Heart left ventricle (tissue), 13 donors: ENCODE measurements around the gene SAMD9.
"Not testable (repeated sequence)": the region's sequence is repeated elsewhere in the genome, so short reads cannot be mapped to it uniquely, and the experiment has no call there.

Source experiments
- POLR2A ChIP-seq, 2 donors: fragments of 450-650 bp; IDR thresholded peaks; one replicate each; pipeline ENCODE4 v1.6.1; 2017; ENCODE audit warnings: antibody characterized with exemption in 2 of 2, mild to moderate bottlenecking in 2 of 2, moderate library complexity in 2 of 2
- TF ChIP-seq, protein P1 (sequence below), 12 donors: fragments of 200-600 bp; sonication (generic) in 4 of 12; IDR thresholded peaks; one replicate each; pipeline versions ENCODE4 v1.5.0 to v1.8.0; 2018 to 2022; ENCODE audit warnings: antibody characterized with exemption in 12 of 12, mild to moderate bottlenecking in 5 of 12
- donor health status: ischemic (EF 13 %, LVEDD 7.1; RV severe dilation, severe dysfunction).
- donor health status: DM: no; HTN: yes; CAD: no.
- donor health status: DM: no; HTN: no; CAD: no.
- donor health status: ischemic (EF 25% LVEDD 6.9; RV normal size, moderate dysfunction).
- donor health status: ischemic (EF 25% LVEDD 5.7; RV mildly dilated, moderate dysfunction).
- donor health status: ischemic (EF 35%, LVEDD 5.7; RV mildly dilated, moderate dysfunction).
- donor health status: nonischemic (EF 11% LVEDD 7.7; RV severe dilation, severe dysfunction).
- donor health status: DM: yes; HTN: yes; CAD: no.
- donor health status: PGD.
- donor health status: ischemic (EF 29% LVEDD 5.4; RV normal size, mild dysfunction).
- donor health status: nonischemic (EF 23%, LVEDD 6.1; RV moderate dilation, normal function).

DNA sequence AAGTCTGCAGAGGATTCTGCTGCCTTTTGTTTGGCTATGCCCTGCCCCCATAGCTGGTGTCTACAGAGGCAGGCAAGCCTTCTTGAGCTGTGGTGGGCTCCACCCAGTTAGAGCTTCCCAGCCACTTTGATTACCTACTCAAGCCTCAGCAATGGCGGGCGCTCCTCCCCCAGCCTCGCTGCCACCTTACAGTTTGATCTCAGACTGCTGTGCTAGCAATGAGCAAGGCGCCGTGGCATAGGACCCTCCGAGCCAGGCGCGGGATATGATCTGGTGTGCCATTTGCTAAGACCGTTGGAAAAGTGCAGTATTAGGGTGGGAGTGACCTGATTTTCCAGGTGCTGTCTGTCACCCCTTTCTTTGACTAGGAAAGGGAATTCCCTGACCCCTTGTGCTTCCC lies 44.4 kb downstream of the SAMD9 start:
- TF ChIP-seq, protein P1, sequence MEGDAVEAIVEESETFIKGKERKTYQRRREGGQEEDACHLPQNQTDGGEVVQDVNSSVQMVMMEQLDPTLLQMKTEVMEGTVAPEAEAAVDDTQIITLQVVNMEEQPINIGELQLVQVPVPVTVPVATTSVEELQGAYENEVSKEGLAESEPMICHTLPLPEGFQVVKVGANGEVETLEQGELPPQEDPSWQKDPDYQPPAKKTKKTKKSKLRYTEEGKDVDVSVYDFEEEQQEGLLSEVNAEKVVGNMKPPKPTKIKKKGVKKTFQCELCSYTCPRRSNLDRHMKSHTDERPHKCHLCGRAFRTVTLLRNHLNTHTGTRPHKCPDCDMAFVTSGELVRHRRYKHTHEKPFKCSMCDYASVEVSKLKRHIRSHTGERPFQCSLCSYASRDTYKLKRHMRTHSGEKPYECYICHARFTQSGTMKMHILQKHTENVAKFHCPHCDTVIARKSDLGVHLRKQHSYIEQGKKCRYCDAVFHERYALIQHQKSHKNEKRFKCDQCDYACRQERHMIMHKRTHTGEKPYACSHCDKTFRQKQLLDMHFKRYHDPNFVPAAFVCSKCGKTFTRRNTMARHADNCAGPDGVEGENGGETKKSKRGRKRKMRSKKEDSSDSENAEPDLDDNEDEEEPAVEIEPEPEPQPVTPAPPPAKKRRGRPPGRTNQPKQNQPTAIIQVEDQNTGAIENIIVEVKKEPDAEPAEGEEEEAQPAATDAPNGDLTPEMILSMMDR (IDR thresholded peaks at IDR 0.05): not testable (repeated sequence)
- not testable (repeated sequence) for TF ChIP-seq POLR2A (IDR thresholded peaks at IDR 0.05)
